ENCODE measurements around the gene ZFX. TPM values are rescaled to one million over a fixed set of nuclear protein-coding genes. Genes with fewer than 3 reads are reported as not detected.

The ZFX gene
- total RNA-seq, 1 experiment from 2014 or later = 36.1 TPM

GRCh38 chrX:24235084-24235710 lies 85.7 kb downstream of the ZFX start:
- no peak for DNase-seq
- Mint-ChIP-seq H3K9me3 (ENCODE audit: unreplicated experiment) (no peaks in the 10 kb centered on the region), H3K36me3 (ENCODE audit: insufficient read depth, unreplicated experiment) (no peaks in the 10 kb centered on the region), H3K4me1 (ENCODE audit: low read depth, unreplicated experiment) (no peaks in the 10 kb centered on the region), H3K27ac (ENCODE audit: unreplicated experiment) (no peak overlapping the region), H3K27me3 (ENCODE audit: insufficient read depth, unreplicated experiment) (no peaks in the 10 kb centered on the region), H3K4me3 (ENCODE audit: unreplicated experiment) (no peak overlapping the region)
- ChIA-PET POLR2A (no interaction called here), CTCF (no interaction called here)
- no peaks in the 10 kb centered on the region for H3K4me1 ChIP-seq
- no peaks in the 10 kb centered on the region for H3K9me3 ChIP-seq
- BruUV-seq (replicated peaks) = no TSS peak
- H3K36me3 ChIP-seq (ENCODE audit: control insufficient read depth, insufficient read depth, low read length) = no peaks in the 10 kb centered on the region
- TF ChIP-seq, protein P1, sequence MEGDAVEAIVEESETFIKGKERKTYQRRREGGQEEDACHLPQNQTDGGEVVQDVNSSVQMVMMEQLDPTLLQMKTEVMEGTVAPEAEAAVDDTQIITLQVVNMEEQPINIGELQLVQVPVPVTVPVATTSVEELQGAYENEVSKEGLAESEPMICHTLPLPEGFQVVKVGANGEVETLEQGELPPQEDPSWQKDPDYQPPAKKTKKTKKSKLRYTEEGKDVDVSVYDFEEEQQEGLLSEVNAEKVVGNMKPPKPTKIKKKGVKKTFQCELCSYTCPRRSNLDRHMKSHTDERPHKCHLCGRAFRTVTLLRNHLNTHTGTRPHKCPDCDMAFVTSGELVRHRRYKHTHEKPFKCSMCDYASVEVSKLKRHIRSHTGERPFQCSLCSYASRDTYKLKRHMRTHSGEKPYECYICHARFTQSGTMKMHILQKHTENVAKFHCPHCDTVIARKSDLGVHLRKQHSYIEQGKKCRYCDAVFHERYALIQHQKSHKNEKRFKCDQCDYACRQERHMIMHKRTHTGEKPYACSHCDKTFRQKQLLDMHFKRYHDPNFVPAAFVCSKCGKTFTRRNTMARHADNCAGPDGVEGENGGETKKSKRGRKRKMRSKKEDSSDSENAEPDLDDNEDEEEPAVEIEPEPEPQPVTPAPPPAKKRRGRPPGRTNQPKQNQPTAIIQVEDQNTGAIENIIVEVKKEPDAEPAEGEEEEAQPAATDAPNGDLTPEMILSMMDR (IDR thresholded peaks at IDR 0.05; ENCODE audit: insufficient read depth in 1 of 2, low read depth in 1 of 2, low read length in 1 of 2, severe bottlenecking in 1 of 2, unreplicated experiment in 1 of 2) = no peak
- intact Hi-C loops (cut with micrococcal nuclease; ENCODE audit: unreplicated experiment) = no loop called here
- H3K4me3 ChIP-seq (ENCODE audit: low read depth, low read length) = no peak overlapping the region
- no peaks in the 10 kb centered on the region for H3K27me3 ChIP-seq (replicated peaks; ENCODE audit: control insufficient read depth, insufficient read depth, low read length)

DNA sequence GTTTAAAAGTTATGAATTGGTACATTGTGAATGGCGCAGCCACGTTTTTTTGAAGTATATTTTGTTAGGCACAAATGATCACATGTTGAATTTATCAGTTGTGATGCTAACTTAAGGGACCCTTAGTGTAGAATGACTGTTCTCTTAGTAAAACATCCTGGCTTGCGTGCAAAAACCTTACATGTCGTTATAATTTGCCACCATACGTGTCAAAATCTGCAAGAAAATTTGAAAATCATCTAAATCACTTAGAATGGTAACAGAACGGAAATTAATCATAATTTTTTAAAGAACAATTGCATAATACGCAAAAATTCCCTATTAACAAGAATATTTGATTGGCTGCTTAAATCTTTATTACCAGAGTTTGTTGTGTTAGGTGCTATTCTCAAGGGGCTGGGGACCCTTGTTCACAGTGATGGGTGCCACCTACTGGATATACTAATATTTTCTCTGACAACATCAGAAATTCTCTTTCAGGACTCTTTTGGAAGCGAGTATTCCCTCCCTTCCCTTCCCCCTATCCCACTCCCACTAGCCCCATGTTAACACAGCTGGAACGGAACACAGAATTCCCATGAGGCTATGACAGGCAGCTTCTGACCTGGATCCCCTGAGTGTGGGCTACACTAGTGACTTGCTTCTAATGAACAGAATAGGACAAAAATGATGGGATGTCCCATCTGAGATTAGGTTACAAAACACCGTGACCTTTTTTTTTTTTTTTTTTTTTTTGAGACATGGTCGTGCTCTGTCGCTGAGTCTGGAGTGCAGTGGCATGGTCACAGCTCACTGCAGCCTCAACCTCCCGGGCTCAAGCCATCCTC lies 92.5 kb downstream of the ZFX start:
- peak in 1 of 2 experiments; percentile 37 for DNase-seq

DNA sequence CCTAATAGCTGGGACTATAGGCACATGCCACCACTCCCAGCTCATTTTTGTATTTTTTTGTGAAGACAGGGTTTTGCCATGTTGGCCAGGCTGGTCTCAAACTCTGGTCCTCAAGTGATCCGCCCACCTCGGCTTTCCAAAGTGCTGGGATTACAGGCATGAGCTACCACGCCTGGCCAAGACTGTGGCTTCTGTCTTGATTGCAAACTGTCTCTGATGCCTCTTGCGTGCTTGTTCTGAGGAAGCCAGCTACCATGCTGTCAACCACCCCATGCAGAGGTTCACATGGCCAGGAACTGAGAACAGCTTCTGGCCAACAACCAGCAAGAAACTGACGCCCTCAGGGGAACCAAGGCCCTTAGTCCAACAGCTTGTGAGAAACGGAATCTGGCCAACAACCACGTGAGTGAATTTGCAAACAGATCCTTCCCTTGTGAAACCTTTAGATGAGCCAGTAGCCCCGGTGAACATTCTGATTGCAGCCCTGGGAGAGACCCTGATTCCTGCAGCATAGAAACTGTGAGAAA lies 93.2 kb downstream of the ZFX start:
- H3K4me1 ChIP-seq = no peaks in the 10 kb centered on the region
- H3K36me3 Mint-ChIP-seq (ENCODE audit: insufficient read depth, unreplicated experiment) = no peaks in the 10 kb centered on the region
- no peaks in the 10 kb centered on the region for H3K9me3 Mint-ChIP-seq (ENCODE audit: unreplicated experiment)
- no peak overlapping the region for H3K4me3 ChIP-seq (ENCODE audit: low read depth, low read length)
- no peaks in the 10 kb centered on the region for H3K9me3 ChIP-seq
- DNase-seq = peak in 1 of 2 experiments; percentile 29
- H3K4me3 Mint-ChIP-seq (ENCODE audit: unreplicated experiment) = no peak overlapping the region
- H3K27me3 Mint-ChIP-seq (ENCODE audit: insufficient read depth, unreplicated experiment) = no peaks in the 10 kb centered on the region
- intact Hi-C loops (cut with micrococcal nuclease; ENCODE audit: unreplicated experiment) = loop anchor here (1.0 to 5.0 kb wide), 2 partner anchors 95 to 161 kb away; partner anchors contain the start of gene ZFX
- no peaks in the 10 kb centered on the region for H3K4me1 Mint-ChIP-seq (ENCODE audit: low read depth, unreplicated experiment)
- no TSS peak for BruUV-seq (replicated peaks)
- no peak overlapping the region for H3K27ac Mint-ChIP-seq (ENCODE audit: unreplicated experiment)
- H3K36me3 ChIP-seq (ENCODE audit: control insufficient read depth, insufficient read depth, low read length) = no peaks in the 10 kb centered on the region
- POLR2A ChIA-PET = no interaction called here
- TF ChIP-seq, protein P1 (IDR thresholded peaks at IDR 0.05; ENCODE audit: insufficient read depth in 1 of 2, low read depth in 1 of 2, low read length in 1 of 2, severe bottlenecking in 1 of 2, unreplicated experiment in 1 of 2) = no peak
- CTCF ChIA-PET = interaction anchor here (0.6 to 1.2 kb wide), 3 partner anchors 68 to 161 kb away, joined by 3 to 8 read pairs (median 6); no protein-coding TSS in a partner anchor
- no peaks in the 10 kb centered on the region for H3K27me3 ChIP-seq (replicated peaks; ENCODE audit: control insufficient read depth, insufficient read depth, low read length)

More for the DNA sequence above, 92.5 kb downstream of the ZFX start:
- POLR2A ChIA-PET = interaction anchor here (0.6 kb wide), 1 partner anchor 8 kb away, joined by 5 read pairs; no protein-coding TSS in a partner anchor
- Histone ChIP-seq H3K4me3 (ENCODE audit: low read depth, low read length) (no peak overlapping the region), H3K27me3 (replicated peaks; ENCODE audit: control insufficient read depth, insufficient read depth, low read length) (no peaks in the 10 kb centered on the region), H3K9me3 (no peaks in the 10 kb centered on the region), H3K4me1 (no peaks in the 10 kb centered on the region), H3K36me3 (ENCODE audit: control insufficient read depth, insufficient read depth, low read length) (no peaks in the 10 kb centered on the region)
- intact Hi-C loops (cut with micrococcal nuclease; ENCODE audit: unreplicated experiment) = loop anchor here (1.0 to 5.0 kb wide), 2 partner anchors 95 to 161 kb away; partner anchors contain the start of gene ZFX
- H3K9me3 Mint-ChIP-seq (ENCODE audit: unreplicated experiment) = no peaks in the 10 kb centered on the region
- no peak overlapping the region for H3K27ac Mint-ChIP-seq (ENCODE audit: unreplicated experiment)
- no peaks in the 10 kb centered on the region for H3K4me1 Mint-ChIP-seq (ENCODE audit: low read depth, unreplicated experiment)
- H3K36me3 Mint-ChIP-seq (ENCODE audit: insufficient read depth, unreplicated experiment) = no peaks in the 10 kb centered on the region
- CTCF ChIA-PET = interaction anchor here (0.6 to 1.2 kb wide), 3 partner anchors 68 to 160 kb away, joined by 3 to 8 read pairs (median 6); no protein-coding TSS in a partner anchor
- TF ChIP-seq, protein P1 (IDR thresholded peaks at IDR 0.05; ENCODE audit: insufficient read depth in 1 of 2, low read depth in 1 of 2, low read length in 1 of 2, severe bottlenecking in 1 of 2, unreplicated experiment in 1 of 2) = peak in 1 of 2 experiments; percentile 36
- no TSS peak for BruUV-seq (replicated peaks)
- no peak overlapping the region for H3K4me3 Mint-ChIP-seq (ENCODE audit: unreplicated experiment)
- H3K27me3 Mint-ChIP-seq (ENCODE audit: insufficient read depth, unreplicated experiment) = no peaks in the 10 kb centered on the region
